DMS114 treated with DMSO at 0.1 percent for 48 hours (cell line): ENCODE measurements around the gene ZNF664.

ENCODE experiments used
- DNase-seq: peaks from one replicate; lab custom pipeline; 2025; ENCODE audit not compliant: unreplicated experiment; lab: John Stamatoyannopoulos, UW

ZNF664 gene

GRCh38 chr12:123957196-123957595 lies 15.8 kb upstream of the ZNF664 start:
- DNase-seq: no peak

GRCh38 chr12:123958462-123958861 lies 14.6 kb upstream of the ZNF664 start:
- no peak for DNase-seq

- DNase-seq: no peak
Measured at GRCh38 chr12:123958876-123959275, 14.1 kb upstream of the ZNF664 start.

- DNase-seq: no peak
Measured at GRCh38 chr12:123960029-123960735, 12.8 kb upstream of the ZNF664 start.

GRCh38 chr12:123960856-123961255 lies 12.2 kb upstream of the ZNF664 start:
- no peak for DNase-seq

GRCh38 chr12:123961585-123962345 lies 11.2 kb upstream of the ZNF664 start:
- no peak for DNase-seq

GRCh38 chr12:123962513-123962912 lies 10.5 kb upstream of the ZNF664 start:
- DNase-seq: no peak

- DNase-seq: no peak
Measured at GRCh38 chr12:123963821-123964220, 9.2 kb upstream of the ZNF664 start.

- DNase-seq: no peak
Measured at GRCh38 chr12:123965382-123965781, 7.6 kb upstream of the ZNF664 start.

- DNase-seq: no peak
Measured at GRCh38 chr12:123966596-123966995, 6.4 kb upstream of the ZNF664 start.

GRCh38 chr12:123967121-123967586 lies 5.9 kb upstream of the ZNF664 start:
- no peak for DNase-seq

- DNase-seq: peak; percentile 13
Measured at GRCh38 chr12:123971449-123971769, 1.6 kb upstream of the ZNF664 start.

GRCh38 chr12:123971770-123972456 lies 1.1 kb upstream of the ZNF664 start:
- DNase-seq: no peak

GRCh38 chr12:123973552-123974341 lies 732 bp downstream of the ZNF664 start:
- DNase-seq: no peak

- no peak for DNase-seq
Measured at GRCh38 chr12:123976227-123976826, 3.3 kb downstream of the ZNF664 start.

GRCh38 chr12:123979566-123979965 lies 6.6 kb downstream of the ZNF664 start:
- DNase-seq: no peak

- no peak for DNase-seq
Measured at GRCh38 chr12:123982269-123982668, 9.3 kb downstream of the ZNF664 start.

- DNase-seq: peak; percentile 20
Measured at GRCh38 chr12:123983822-123984485, 10.9 kb downstream of the ZNF664 start.

- DNase-seq: no peak
Measured at GRCh38 chr12:123984903-123985302, 11.9 kb downstream of the ZNF664 start.

GRCh38 chr12:123986374-123986965 lies 13.5 kb downstream of the ZNF664 start:
- DNase-seq: no peak
